Globus pallidus (tissue), 1 donor: ENCODE measurements around the gene GSKIP.

ENCODE experiments used
- DNase-seq: peaks from one replicate; pipeline ENCODE4 v3.0.0-alpha.2; 2015; ENCODE audit warnings: low spot score

GSKIP gene

GRCh38 chr14:96376093-96376492 is 12.8 kb downstream of the GSKIP start:
- DNase-seq = no peak

GRCh38 chr14:96380735-96381134 is 17.4 kb downstream of the GSKIP start:
- DNase-seq = no peak

- DNase-seq = no peak
Measured at GRCh38 chr14:96383445-96383844, 20.1 kb downstream of the GSKIP start.

GRCh38 chr14:96384053-96384452 is 20.7 kb downstream of the GSKIP start:
- DNase-seq = no peak

- no peak for DNase-seq
Measured at GRCh38 chr14:96384740-96385139, 21.4 kb downstream of the GSKIP start.

- no peak for DNase-seq
Measured at GRCh38 chr14:96385385-96385784, 22.1 kb downstream of the GSKIP start.

- DNase-seq = peak; percentile 16
Measured at GRCh38 chr14:96390965-96391292, 27.6 kb downstream of the GSKIP start.

- DNase-seq = peak; percentile 96
Measured at GRCh38 chr14:96391293-96392118, 28.2 kb downstream of the GSKIP start.

GRCh38 chr14:96393071-96393691 is 29.9 kb downstream of the GSKIP start:
- no peak for DNase-seq

GRCh38 chr14:96394047-96394815 is 30.9 kb downstream of the GSKIP start:
- DNase-seq = no peak

GRCh38 chr14:96398432-96398831 is 35.1 kb downstream of the GSKIP start:
- DNase-seq = no peak

GRCh38 chr14:96398921-96399320 is 35.6 kb downstream of the GSKIP start:
- DNase-seq = no peak

GRCh38 chr14:96399405-96399804 is 36.1 kb downstream of the GSKIP start:
- no peak for DNase-seq

- DNase-seq = peak; percentile 93
Measured at GRCh38 chr14:96400495-96400894, 37.2 kb downstream of the GSKIP start.

GRCh38 chr14:96403409-96403808 is 40.1 kb downstream of the GSKIP start:
- no peak for DNase-seq

- DNase-seq = no peak
Measured at GRCh38 chr14:96405677-96406076, 42.4 kb downstream of the GSKIP start.

- no peak for DNase-seq
Measured at GRCh38 chr14:96407935-96408570, 44.7 kb downstream of the GSKIP start.

- DNase-seq = no peak
Measured at GRCh38 chr14:96408608-96409007, 45.3 kb downstream of the GSKIP start.

- DNase-seq = no peak
Measured at GRCh38 chr14:96409701-96410100, 46.4 kb downstream of the GSKIP start.

- no peak for DNase-seq
Measured at GRCh38 chr14:96410119-96410518, 46.8 kb downstream of the GSKIP start.

GRCh38 chr14:96413526-96413925 is 50.2 kb downstream of the GSKIP start:
- DNase-seq = no peak

GRCh38 chr14:96415559-96415958 is 52.2 kb downstream of the GSKIP start:
- DNase-seq = no peak

GRCh38 chr14:96416292-96416691 is 53.0 kb downstream of the GSKIP start:
- DNase-seq = no peak
